ENCODE data around the gene EN1.

The EN1 gene

GRCh38 chr2:118844261-118845004, 3.0 kb downstream of the EN1 start:
- in situ Hi-C loops (cut with MboI; ENCODE audit: low sequenced_read_pairs), result no loop called here

- in situ Hi-C loops (cut with MboI; ENCODE audit: low sequenced_read_pairs), result no loop called here
Observed at GRCh38 chr2:118843483-118844132, 3.8 kb downstream of the EN1 start.

- in situ Hi-C loops (cut with MboI; ENCODE audit: low sequenced_read_pairs), result no loop called here
Observed at GRCh38 chr2:118842661-118843482, 4.6 kb downstream of the EN1 start.

- in situ Hi-C loops (cut with MboI; ENCODE audit: low sequenced_read_pairs), result no loop called here
Observed at GRCh38 chr2:118841828-118842461, 5.5 kb downstream of the EN1 start.

- in situ Hi-C loops (cut with MboI; ENCODE audit: low sequenced_read_pairs), result no loop called here
Observed at GRCh38 chr2:118841450-118841827, 6.0 kb downstream of the EN1 start.

- in situ Hi-C loops (cut with MboI; ENCODE audit: low sequenced_read_pairs), result no loop called here
Observed at GRCh38 chr2:118838741-118839455, 8.6 kb downstream of the EN1 start.

- in situ Hi-C loops (cut with MboI; ENCODE audit: low sequenced_read_pairs), result no loop called here
Observed at GRCh38 chr2:118837621-118838020, 9.8 kb downstream of the EN1 start.

GRCh38 chr2:118837067-118837466, 10.4 kb downstream of the EN1 start:
- in situ Hi-C loops (cut with MboI; ENCODE audit: low sequenced_read_pairs), result no loop called here

GRCh38 chr2:118836411-118836930, 11.0 kb downstream of the EN1 start:
- in situ Hi-C loops (cut with MboI; ENCODE audit: low sequenced_read_pairs), result no loop called here

- in situ Hi-C loops (cut with MboI; ENCODE audit: low sequenced_read_pairs), result no loop called here
Observed at GRCh38 chr2:118835746-118836410, 11.6 kb downstream of the EN1 start.

- in situ Hi-C loops (cut with MboI; ENCODE audit: low sequenced_read_pairs), result no loop called here
Observed at GRCh38 chr2:118834901-118835745, 12.3 kb downstream of the EN1 start.

GRCh38 chr2:118834440-118834810, 13.0 kb downstream of the EN1 start:
- in situ Hi-C loops (cut with MboI; ENCODE audit: low sequenced_read_pairs), result no loop called here

- in situ Hi-C loops (cut with MboI; ENCODE audit: low sequenced_read_pairs), result no loop called here
Observed at GRCh38 chr2:118833716-118834439, 13.6 kb downstream of the EN1 start.

- in situ Hi-C loops (cut with MboI; ENCODE audit: low sequenced_read_pairs), result no loop called here
Observed at GRCh38 chr2:118832791-118833715, 14.4 kb downstream of the EN1 start.

GRCh38 chr2:118832071-118832790, 15.2 kb downstream of the EN1 start:
- in situ Hi-C loops (cut with MboI; ENCODE audit: low sequenced_read_pairs), result no loop called here

GRCh38 chr2:118830881-118831280, 16.6 kb downstream of the EN1 start:
- in situ Hi-C loops (cut with MboI; ENCODE audit: low sequenced_read_pairs), result no loop called here

GRCh38 chr2:118830118-118830517, 17.3 kb downstream of the EN1 start:
- in situ Hi-C loops (cut with MboI; ENCODE audit: low sequenced_read_pairs), result no loop called here

All from HL-60/S4 treated with phorbol 12-myristate 13-acetate at 8.2 ng/mL for 4 days and 3 days (cell line).